ENCODE measurements around the gene SLC35D2. TPM values are rescaled to one million over a fixed set of nuclear protein-coding genes. Genes with fewer than 3 reads are reported as not detected.
"Not testable (repeated sequence)": the region's sequence is repeated elsewhere in the genome, so short reads cannot be mapped to it uniquely, and the experiment has no call there.

SLC35D2 gene
- polyA plus RNA-seq, 1 donor from 2014 or later = 0.07 TPM

DNA sequence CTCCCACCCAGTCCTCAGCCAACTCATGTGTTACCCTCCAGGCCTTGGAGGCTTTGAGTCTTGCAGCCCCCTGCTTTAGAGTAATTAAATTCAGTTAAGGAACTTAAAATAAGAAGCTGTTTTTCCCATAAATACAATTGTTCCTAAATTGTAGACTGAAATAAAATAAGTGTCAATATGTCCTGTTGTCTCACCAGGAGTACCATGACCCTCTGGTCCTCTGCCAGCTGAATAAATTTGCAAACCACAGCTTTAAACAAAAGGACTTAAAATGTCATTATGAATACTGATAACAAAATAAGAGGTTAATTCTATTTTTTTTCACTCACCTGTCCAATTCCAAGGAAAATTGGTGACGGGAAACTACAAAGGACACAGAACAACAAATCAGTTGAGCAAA, 15.6 kb downstream of the SLC35D2 start:
- H3K79me2 ChIP-seq (replicated peaks; ENCODE audit: insufficient read depth, low read length) = no peaks in the 10 kb centered on the region
- H3K36me3 ChIP-seq (ENCODE audit: insufficient read depth, low read length) = no peaks in the 10 kb centered on the region

DNA sequence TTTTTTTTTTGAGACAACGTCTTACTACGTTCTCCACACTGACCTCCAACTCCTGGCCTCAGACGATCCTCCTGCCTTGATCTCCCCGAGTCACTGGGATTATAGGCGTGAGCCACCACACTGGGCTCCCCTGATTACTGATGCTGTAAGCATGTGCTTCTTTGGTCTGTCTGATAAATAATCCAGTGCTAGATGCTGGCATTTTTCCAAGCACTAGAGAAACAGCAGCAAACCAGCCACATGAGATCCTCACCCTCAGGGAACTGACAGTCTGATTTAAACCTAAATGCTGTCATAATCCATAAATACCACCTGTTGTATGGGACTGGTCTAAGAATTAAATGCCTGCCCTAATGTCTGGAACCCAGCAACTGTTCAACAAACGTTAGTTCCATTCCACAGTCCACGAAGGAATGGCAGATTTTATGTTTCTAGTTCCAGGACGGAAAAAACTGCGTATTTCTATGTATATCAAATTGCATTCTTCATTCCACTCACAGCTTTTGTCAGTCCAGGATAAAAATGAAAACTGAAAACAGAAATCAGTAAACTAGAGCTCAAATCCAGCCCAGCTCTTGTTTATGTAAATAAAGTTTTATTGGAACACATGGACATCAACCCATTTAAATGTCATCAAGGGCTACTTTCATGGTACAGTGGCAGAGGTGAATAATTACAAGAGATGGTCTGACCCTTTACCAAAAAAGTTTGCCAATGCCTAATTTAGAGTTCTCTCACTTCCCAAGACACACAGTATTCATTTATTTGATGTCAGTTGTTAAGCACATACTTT, 20.1 kb downstream of the SLC35D2 start:
- no peak overlapping the region for H3K9ac ChIP-seq (ENCODE audit: low read length)
- no peak overlapping the region for H3K27ac ChIP-seq (ENCODE audit: low read length)
- H3K79me2 ChIP-seq (replicated peaks; ENCODE audit: insufficient read depth, low read length) = no peaks in the 10 kb centered on the region
- H3K9me2 ChIP-seq (ENCODE audit: insufficient read depth, low read length) = no peaks in the 10 kb centered on the region
- no peak overlapping the region for H3K4me3 ChIP-seq (ENCODE audit: low read length)
- H2AFZ ChIP-seq (ENCODE audit: low read depth, low read length) = no peak overlapping the region
- H4K20me1 ChIP-seq (ENCODE audit: insufficient read depth) = no peaks in the 10 kb centered on the region
- no peaks in the 10 kb centered on the region for H3F3A ChIP-seq (ENCODE audit: insufficient read depth, low read length, poor library complexity, severe bottlenecking)
- no peaks in the 10 kb centered on the region for H3K36me3 ChIP-seq (ENCODE audit: insufficient read depth, low read length)
- no peak for TF ChIP-seq MXI1 (conservative IDR thresholded peaks at IDR 0.05; ENCODE audit: poor library complexity, severe bottlenecking)
- no peak for TF ChIP-seq EZH2 (IDR thresholded peaks at IDR 0.05; ENCODE audit: borderline replicate concordance, insufficient read depth, low read length, poor library complexity, severe bottlenecking)
- no peak for TF ChIP-seq RAD21 (conservative IDR thresholded peaks at IDR 0.05)
- TF ChIP-seq, protein P1, sequence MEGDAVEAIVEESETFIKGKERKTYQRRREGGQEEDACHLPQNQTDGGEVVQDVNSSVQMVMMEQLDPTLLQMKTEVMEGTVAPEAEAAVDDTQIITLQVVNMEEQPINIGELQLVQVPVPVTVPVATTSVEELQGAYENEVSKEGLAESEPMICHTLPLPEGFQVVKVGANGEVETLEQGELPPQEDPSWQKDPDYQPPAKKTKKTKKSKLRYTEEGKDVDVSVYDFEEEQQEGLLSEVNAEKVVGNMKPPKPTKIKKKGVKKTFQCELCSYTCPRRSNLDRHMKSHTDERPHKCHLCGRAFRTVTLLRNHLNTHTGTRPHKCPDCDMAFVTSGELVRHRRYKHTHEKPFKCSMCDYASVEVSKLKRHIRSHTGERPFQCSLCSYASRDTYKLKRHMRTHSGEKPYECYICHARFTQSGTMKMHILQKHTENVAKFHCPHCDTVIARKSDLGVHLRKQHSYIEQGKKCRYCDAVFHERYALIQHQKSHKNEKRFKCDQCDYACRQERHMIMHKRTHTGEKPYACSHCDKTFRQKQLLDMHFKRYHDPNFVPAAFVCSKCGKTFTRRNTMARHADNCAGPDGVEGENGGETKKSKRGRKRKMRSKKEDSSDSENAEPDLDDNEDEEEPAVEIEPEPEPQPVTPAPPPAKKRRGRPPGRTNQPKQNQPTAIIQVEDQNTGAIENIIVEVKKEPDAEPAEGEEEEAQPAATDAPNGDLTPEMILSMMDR (IDR thresholded peaks at IDR 0.05; ENCODE audit: poor library complexity, severe bottlenecking) = no peak
- H3K9me3 ChIP-seq (ENCODE audit: low read length) = no peaks in the 10 kb centered on the region
- no peak overlapping the region for H3K4me2 ChIP-seq (ENCODE audit: low read length)
- no peaks in the 10 kb centered on the region for H3K27me3 ChIP-seq (ENCODE audit: insufficient read depth, low read depth, low read length)

More for the DNA sequence above, 15.6 kb downstream of the SLC35D2 start:
- no peak overlapping the region for H3K4me3 ChIP-seq (ENCODE audit: low read length)
- H3F3A ChIP-seq (ENCODE audit: insufficient read depth, low read length, poor library complexity, severe bottlenecking) = no peaks in the 10 kb centered on the region
- no peaks in the 10 kb centered on the region for H3K9me3 ChIP-seq (ENCODE audit: low read length)
- no peaks in the 10 kb centered on the region for H3K27me3 ChIP-seq (ENCODE audit: insufficient read depth, low read depth, low read length)
- no peak overlapping the region for H3K27ac ChIP-seq (ENCODE audit: low read length)
- H3K9ac ChIP-seq (ENCODE audit: low read length) = no peak overlapping the region
- H3K4me2 ChIP-seq (ENCODE audit: low read length) = no peak overlapping the region
- H4K20me1 ChIP-seq (ENCODE audit: insufficient read depth) = no peaks in the 10 kb centered on the region
- no peak overlapping the region for H2AFZ ChIP-seq (ENCODE audit: low read depth, low read length)
- no peaks in the 10 kb centered on the region for H3K9me2 ChIP-seq (ENCODE audit: insufficient read depth, low read length)
- TF ChIP-seq MXI1 (conservative IDR thresholded peaks at IDR 0.05; ENCODE audit: poor library complexity, severe bottlenecking) (no peak), EP300 (conservative IDR thresholded peaks at IDR 0.05; ENCODE audit: poor library complexity, severe bottlenecking) (no peak), POLR2AphosphoS5 (IDR thresholded peaks at IDR 0.05) (no peak), TAF1 (IDR thresholded peaks at IDR 0.05; ENCODE audit: low read depth) (no peak), RAD21 (conservative IDR thresholded peaks at IDR 0.05) (no peak), SMC3 (conservative IDR thresholded peaks at IDR 0.05; ENCODE audit: poor library complexity) (no peak), EZH2 (IDR thresholded peaks at IDR 0.05; ENCODE audit: borderline replicate concordance, insufficient read depth, low read length, poor library complexity, severe bottlenecking) (no peak), REST (IDR thresholded peaks at IDR 0.05; ENCODE audit: borderline replicate concordance) (no peak)
- TF ChIP-seq, protein P1 (IDR thresholded peaks at IDR 0.05; ENCODE audit: poor library complexity, severe bottlenecking) = no peak

GRCh38 chr9:96362119-96362518, 21.4 kb downstream of the SLC35D2 start:
- not testable (repeated sequence) for H3K4me2 ChIP-seq (ENCODE audit: low read length); H3F3A ChIP-seq (ENCODE audit: insufficient read depth, low read length, poor library complexity, severe bottlenecking); H3K79me2 ChIP-seq (replicated peaks; ENCODE audit: insufficient read depth, low read length); H3K9me3 ChIP-seq (ENCODE audit: low read length); H3K36me3 ChIP-seq (ENCODE audit: insufficient read depth, low read length); H3K27ac ChIP-seq (ENCODE audit: low read length); H3K4me3 ChIP-seq (ENCODE audit: low read length); H3K27me3 ChIP-seq (ENCODE audit: insufficient read depth, low read depth, low read length); H2AFZ ChIP-seq (ENCODE audit: low read depth, low read length); H3K9me2 ChIP-seq (ENCODE audit: insufficient read depth, low read length); H4K20me1 ChIP-seq (ENCODE audit: insufficient read depth); H3K9ac ChIP-seq (ENCODE audit: low read length)
